NCI-H187 (cell line): ENCODE results near the gene MCF2L2.
A peak's percentile ranks its signal among the peaks of the same experiment; 100 is the strongest.
"Not testable (repeated sequence)": the region's sequence is repeated elsewhere in the genome, so short reads cannot be mapped to it uniquely, and the experiment has no call there.

ENCODE experiments used
- DNase-seq, 2 experiments: peaks; one replicate each; lab custom pipeline; 2025; lab: John Stamatoyannopoulos, UW

The MCF2L2 gene

DNA sequence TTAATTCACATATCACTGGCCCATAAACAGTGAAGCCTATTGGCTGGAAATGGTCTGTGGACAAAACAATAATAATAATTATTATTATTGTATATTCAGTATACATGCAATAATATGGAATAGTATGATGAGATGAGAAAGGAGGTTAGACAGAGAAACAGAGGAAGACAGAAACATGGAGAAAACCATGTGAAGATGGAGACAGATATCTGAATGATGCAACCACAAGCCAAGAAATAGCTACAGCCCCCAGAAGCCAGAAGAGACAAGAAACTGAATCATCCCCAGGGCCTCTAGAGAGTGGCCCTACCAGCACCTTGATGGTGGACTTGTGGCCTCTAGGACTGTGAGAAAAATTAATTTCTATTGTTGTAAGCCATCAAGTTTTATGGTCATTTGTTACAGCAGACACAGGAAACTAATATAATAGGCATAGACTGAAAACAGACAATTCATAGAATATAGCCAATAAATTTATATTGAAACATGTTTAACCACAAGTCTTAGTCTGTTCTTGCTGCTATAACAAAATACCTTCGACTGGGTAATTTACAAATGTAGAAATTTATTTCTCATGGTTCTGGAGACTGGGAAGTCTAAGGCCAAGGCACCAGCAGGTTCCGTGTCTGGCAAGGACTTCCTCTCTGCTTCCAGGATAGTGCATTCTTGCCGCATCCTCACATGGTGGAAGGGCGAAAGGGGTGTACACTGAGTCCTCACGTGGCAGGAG lies 31.6 kb downstream of the MCF2L2 start:
- DNase-seq, result no peak

DNA sequence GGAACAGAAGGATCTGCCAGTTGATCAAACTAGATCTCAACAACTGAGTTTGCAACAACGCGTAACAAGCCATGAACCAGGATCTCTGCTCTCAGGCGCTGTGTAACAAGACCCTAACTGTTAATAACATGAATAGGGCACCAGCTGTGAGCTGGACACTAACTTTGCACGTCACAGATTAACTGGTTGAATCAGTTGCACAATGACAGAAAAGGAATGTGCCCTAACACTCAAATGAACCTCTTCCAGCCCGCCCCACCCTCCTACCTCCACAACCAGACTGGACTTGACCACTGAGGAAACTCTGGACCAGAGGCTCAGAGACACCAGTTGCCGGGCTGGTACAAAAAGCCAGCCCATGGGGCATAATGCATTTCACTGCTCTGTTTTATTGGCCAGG lies 34.3 kb downstream of the MCF2L2 start:
- no peak for DNase-seq

GRCh38 chr3:183393625-183394024 lies 34.8 kb downstream of the MCF2L2 start:
- no peak for DNase-seq

DNA sequence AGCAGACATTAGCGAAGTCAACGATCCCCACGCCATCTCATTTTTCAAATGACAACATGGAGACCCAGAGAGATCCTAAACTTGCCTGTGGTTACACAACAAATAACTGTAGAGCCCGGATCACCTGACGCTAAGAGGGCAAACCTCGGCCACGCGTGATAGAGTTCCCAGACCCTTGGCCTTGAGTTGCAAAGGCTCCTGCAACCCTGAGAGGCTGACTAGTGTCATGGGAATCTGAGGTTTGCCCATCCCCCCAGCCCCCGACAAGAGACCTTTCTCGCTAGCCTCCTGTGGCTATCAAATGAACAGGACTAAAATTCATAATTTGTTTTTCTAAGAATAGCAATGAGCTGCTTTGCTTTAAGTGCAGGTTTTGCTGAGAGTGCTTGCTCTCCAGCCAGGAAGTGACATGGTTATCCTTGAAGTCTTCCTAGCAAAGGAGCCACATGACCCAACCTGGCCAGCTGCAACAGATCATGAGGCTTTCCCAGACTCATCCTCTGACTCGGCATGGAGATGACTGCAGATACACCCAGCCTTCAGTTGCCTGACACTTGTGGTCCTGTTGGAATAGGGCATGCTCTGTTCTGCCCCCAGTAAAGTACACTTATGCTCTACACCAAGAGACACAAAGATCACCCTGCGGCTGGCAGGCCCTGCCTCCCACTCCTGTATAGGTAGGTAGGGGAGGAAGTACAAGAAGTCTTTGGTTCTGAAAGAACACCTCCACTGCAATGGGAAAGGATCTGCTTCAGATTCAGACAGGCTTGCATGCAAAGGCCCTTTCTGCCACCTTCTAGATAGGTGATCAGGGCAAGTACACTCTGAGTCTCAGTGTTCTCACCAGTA lies 36.0 kb downstream of the MCF2L2 start:
- peak; percentile 65 to 76 for DNase-seq

- DNase-seq, result no peak
These were observed 37.0 kb downstream of the MCF2L2 start for GRCh38 chr3:183391460-183391859.

- no peak for DNase-seq
These were observed 37.6 kb downstream of the MCF2L2 start for GRCh38 chr3:183390844-183391243.

- DNase-seq, result no peak
These were observed 40.1 kb downstream of the MCF2L2 start for GRCh38 chr3:183388213-183388895.

GRCh38 chr3:183387797-183388196 lies 40.6 kb downstream of the MCF2L2 start:
- no peak for DNase-seq

- DNase-seq, result no peak
These were observed 41.8 kb downstream of the MCF2L2 start for GRCh38 chr3:183386651-183387050.

- no peak for DNase-seq
These were observed 42.5 kb downstream of the MCF2L2 start for GRCh38 chr3:183385698-183386613.

DNA sequence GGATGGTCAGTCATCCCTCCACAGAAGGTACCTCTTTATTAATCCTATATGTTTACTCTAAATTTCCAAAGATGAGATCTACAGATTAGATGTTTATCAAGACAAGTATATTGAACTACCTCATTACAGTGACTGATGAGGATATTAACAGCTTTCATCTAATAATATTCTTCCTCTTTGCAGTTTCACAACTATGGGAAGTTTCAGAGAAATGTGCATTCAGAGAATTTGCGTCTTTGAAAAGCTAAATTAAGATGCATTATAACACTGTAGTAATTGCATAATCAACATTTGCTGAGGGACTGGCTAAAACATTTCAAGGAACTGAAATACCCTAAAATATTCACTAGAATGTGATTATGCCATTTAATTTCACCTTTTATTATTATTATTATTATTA lies 46.7 kb downstream of the MCF2L2 start:
- DNase-seq, result no peak

GRCh38 chr3:183381179-183381578 lies 47.2 kb downstream of the MCF2L2 start:
- DNase-seq, result peak; percentile 41 to 45

DNA sequence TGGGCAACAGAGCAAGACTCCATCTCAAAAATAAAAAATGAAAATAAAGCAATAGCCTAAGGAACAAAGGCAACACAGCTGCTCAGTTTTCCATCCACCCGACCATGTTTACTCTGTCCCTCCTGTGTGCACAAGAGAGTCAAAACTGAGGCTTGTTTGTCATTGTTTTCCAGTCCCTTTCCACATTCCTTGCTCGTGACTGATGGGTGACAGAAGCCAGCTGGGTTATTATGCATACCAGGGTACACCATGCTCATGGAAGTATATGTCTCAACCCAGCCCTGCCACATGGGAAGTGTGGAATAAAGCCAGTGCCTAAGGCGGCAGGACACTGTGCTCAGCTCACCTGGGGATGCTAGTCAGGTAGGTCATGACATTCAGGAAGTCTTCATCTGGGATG lies 49.5 kb downstream of the MCF2L2 start:
- no peak for DNase-seq

DNA sequence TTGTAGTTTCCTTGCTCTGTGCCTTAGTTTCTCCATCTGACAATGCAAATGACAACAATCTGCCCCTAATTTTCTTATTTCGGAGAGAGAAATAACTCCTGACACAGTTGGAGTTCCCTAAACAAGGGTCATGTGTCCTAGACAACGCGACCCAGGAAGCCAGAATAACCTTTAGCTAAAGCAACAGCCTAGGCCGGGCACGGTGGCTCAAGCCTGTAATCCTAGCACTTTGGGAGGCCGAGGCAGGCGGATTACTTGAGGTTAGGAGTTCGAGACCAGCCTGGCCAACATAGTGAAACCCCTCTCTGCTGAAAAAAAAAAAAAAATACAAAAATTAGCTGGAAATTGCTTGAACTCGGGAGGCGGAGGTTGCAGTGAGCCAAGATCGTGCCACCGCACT lies 49.9 kb downstream of the MCF2L2 start:
- DNase-seq, result no peak

- peak; percentile 79 to 85 for DNase-seq
These were observed 50.4 kb downstream of the MCF2L2 start for GRCh38 chr3:183378008-183378407.

DNA sequence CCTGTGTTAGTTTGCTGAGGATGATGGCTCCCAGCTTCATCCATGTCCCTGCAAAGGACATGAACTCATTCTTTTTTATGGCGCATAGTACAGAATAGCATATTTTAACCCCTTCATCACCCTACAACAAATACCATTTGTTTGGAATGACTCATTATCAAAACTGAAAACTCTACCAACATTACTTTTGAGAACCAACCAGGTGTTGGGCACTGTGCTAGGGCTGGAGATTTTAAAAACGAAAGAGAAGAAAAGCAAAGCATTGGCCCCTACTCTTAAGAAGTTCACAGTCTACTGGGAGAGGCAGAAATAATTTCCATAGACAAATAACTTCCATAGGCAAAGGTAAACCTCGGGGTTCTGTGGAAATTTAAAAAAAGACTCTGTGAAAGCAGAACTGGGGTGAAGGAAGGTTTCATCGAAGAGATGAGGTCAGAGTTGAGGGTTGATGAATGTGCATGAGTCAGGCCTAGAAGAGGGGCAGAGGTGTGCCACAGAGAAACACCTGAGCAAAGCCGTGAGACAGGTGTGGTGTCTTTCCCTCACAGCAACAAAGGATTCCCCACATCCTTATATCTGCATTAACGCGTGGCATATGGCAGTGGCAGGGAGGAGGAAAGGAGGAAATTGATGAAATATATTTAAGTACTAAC lies 51.0 kb downstream of the MCF2L2 start:
- peak in 1 of 2 experiments; percentile 71 for DNase-seq

DNA sequence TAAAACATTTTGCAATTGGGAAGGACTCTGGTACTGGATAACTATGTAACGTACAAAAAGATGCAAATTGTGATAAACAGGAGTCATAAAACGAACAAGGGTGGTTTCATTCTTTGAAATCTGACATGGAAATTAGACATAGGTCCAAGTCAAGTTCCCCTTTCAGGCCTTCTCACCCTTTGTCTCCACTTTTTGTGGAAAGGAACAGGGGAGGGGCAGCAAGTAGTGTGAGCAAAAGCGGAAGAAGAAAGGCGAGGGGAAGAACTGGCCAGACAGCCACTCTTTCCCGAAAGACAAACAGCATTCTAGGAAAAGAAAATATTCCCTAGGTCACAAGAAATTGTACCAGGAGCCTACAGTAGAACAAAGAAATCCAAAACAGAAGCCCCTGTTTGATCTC lies 52.6 kb downstream of the MCF2L2 start:
- DNase-seq, result no peak

DNA sequence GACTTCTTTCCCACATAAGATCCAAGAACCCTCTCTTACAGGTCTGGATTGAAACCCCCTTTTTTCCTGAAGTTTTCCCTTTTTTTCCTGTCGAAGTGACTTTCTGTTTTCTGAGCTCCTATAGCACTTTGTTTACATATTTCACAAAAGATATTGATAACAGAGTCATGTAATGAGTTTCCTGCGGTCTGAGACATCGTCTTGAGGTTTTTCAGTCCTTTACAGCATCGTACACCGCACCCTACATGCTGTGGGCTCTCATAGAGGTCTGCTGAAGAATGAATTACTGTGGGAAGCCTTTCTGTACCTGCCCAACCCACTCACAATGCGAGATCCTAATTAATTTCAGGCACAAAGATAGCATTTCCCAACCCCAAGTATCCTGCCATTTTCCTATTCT lies 53.1 kb downstream of the MCF2L2 start:
- DNase-seq, result no peak

- no peak for DNase-seq
These were observed 55.5 kb downstream of the MCF2L2 start for GRCh38 chr3:183372911-183373310.

DNA sequence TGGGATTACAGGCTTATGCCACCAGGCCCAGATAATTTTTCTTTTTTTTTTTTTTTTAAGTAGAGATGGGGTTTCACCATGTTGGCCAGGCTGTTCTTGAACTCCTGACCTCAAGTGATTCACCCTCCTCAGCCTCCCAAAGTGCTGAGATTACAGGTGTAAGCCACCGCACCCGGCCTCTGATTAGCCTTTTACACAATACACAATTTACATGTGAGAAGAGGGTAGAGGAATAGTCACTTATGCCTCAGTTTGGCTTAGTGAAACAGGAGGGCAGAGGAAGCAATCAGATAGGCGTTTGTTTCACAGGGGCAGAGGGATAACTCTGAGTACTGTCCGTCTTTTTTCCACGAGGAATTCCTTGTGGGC lies 56.8 kb downstream of the MCF2L2 start:
- not testable (repeated sequence) for DNase-seq

DNA sequence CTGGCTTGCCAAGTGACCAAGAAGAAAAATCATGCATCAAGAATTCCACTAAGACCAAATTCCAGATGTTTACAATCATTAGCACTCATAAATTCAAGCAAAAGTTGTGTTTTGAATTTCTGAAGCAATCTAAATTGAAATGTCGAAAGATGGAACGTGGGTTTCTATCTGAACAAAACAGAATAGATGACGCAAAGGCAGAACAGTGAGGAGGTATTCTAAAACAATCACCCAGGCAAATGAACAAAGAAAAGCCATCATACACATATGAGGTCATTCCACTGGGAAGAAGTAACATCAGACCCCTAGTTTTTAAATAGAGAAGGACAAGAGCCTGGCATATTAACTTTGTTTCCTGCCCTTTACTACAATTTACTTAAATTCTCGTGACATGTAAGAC lies 58.0 kb downstream of the MCF2L2 start:
- no peak for DNase-seq
